B cell (primary cell): ENCODE measurements around the gene DPP9.

Experiments used
- CTCF ChIP-seq: fragments of 200-600 bp; IDR thresholded peaks from one replicate; pipeline ENCODE4 v1.8.0; 2022; ENCODE audit warnings: antibody characterized with exemption, mild to moderate bottlenecking
- EZH2 ChIP-seq: IDR thresholded peaks from 2 replicates; pipeline ENCODE4 v1.6.1; 2012; ENCODE audit warnings: borderline replicate concordance, low read depth, mild to moderate bottlenecking, moderate library complexity, low read length; ENCODE audit not compliant: insufficient read depth, poor library complexity, severe bottlenecking

- TF ChIP-seq CTCF (no peak), EZH2 (no peak)
Measured at GRCh38 chr19:4702764-4703163, 20.9 kb downstream of the DPP9 start.
